NCI-H2227 (cell line): Measurements from ENCODE around the gene PTTG1IP.

Experiments
- DNase-seq: peaks from one replicate; lab custom pipeline; 2025; ENCODE audit not compliant: unreplicated experiment; lab: John Stamatoyannopoulos, UW

PTTG1IP gene

DNA sequence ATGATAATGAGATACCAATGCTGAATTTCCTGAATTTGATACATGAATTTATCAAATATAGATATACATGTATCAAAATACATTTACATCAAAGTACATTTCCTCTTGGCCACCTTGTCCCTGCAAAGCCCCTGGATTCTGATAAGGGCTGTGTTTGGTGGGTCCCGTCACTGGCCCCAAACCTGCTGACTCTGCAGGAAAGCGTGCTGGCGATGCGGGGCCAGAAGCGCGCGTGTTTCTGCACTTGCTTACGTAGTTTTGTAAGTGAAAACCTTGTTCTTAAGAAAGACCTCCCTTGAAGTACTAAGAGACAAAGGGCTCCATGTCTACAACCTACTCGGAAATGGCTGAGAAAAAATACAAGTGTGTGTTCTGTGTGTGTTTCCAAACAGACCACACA is 36.2 kb upstream of the PTTG1IP start:
- DNase-seq: no peak

- DNase-seq: no peak
These were observed 35.4 kb upstream of the PTTG1IP start for GRCh38 chr21:44908908-44909307.

GRCh38 chr21:44907966-44908895 is 34.7 kb upstream of the PTTG1IP start:
- DNase-seq: no peak

DNA sequence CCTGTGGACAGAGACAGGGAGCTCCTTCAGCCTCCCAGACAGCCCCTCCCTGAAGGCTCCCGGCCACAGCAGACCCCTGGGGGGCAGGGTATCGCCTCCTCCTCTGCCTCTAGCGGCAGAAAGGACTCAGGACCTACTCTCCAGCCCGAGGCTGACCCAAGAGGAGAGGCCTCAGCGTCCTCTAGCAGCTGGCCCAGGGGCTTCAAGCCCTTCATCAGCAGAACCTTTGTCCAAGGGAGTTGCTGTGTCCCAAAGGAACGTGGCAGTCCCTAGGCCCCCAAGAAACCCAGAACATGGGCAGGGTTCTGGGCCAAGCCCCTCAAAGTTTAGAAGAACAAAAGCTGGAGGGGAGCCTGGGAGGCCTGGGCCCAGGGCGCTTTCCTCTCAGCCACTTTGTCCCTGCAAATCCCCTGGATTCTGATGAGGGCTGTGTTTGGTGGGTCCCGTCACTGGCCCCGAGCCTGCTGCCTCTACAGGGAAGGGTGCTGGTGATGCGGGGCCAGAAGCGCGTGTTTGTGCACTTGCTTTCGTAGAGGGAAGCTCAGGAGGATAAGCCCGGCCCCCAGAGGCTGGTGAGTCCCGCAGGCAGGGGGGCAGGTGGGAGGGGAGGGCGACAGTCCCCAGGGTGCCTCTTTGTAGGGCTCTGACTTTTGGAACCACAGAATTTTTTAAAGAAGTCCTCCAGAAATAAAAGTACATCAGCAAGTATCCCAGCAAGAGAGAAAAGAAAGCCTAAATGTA is 33.9 kb upstream of the PTTG1IP start:
- DNase-seq: no peak

DNA sequence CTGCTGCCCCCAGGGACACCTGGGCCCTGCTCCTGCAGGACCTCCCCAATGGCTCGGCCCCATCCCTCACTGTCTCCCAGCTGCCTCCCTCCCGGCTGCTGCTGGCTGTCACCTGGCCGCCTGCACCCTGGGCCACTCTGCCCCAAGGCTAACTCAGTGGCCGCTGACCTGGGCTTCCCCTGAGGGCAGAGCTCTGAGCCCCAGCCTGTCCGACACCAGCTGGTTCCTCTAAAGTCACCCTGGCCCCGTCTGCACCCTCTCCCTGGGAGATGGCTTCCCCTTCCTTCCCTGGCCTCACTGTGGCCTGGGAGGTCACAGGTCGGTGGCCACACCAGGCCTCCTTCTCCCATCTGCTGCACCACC is 32.2 kb upstream of the PTTG1IP start:
- DNase-seq: no peak

GRCh38 chr21:44905016-44905727 is 31.7 kb upstream of the PTTG1IP start:
- no peak for DNase-seq

- no peak for DNase-seq
These were observed 30.8 kb upstream of the PTTG1IP start for GRCh38 chr21:44904141-44904923.

GRCh38 chr21:44903689-44904088 is 30.2 kb upstream of the PTTG1IP start:
- no peak for DNase-seq

- no peak for DNase-seq
These were observed 29.7 kb upstream of the PTTG1IP start for GRCh38 chr21:44903050-44903685.

- no peak for DNase-seq
These were observed 29.0 kb upstream of the PTTG1IP start for GRCh38 chr21:44902268-44903049.

DNA sequence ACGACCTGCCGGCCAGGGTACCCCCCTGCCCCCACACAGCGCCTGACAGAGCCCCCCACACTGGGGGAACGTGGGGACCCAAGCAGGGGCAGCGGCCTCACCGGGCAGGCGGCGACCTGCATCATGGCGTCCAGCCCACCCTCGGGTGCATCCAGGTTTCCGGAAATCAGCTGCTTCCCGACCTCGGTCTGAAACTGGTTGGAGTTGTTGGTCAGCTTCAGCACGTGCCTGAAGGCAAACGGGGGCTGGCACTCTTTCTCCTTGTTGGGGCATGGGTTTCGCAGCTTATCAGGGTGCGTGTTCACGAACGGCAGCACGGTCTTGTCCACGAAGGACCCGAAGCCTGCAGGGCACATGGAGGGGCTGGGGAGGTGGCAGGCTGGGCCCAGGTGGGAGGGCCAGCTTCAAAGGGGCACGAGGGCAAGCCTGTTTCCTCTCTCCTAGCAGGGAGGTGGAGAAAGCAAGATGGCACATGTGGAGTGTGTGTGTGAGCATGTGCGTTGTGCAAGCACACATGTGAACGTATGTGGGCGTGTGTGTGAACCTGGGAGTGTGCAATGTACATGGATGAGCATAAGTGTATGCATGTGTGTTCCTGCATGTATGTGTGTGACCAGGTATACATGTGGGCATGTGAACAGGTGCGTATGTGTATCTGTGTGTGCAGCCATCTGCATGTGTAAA is 28.0 kb upstream of the PTTG1IP start:
- no peak for DNase-seq

GRCh38 chr21:44900559-44901251 is 27.2 kb upstream of the PTTG1IP start:
- no peak for DNase-seq

DNA sequence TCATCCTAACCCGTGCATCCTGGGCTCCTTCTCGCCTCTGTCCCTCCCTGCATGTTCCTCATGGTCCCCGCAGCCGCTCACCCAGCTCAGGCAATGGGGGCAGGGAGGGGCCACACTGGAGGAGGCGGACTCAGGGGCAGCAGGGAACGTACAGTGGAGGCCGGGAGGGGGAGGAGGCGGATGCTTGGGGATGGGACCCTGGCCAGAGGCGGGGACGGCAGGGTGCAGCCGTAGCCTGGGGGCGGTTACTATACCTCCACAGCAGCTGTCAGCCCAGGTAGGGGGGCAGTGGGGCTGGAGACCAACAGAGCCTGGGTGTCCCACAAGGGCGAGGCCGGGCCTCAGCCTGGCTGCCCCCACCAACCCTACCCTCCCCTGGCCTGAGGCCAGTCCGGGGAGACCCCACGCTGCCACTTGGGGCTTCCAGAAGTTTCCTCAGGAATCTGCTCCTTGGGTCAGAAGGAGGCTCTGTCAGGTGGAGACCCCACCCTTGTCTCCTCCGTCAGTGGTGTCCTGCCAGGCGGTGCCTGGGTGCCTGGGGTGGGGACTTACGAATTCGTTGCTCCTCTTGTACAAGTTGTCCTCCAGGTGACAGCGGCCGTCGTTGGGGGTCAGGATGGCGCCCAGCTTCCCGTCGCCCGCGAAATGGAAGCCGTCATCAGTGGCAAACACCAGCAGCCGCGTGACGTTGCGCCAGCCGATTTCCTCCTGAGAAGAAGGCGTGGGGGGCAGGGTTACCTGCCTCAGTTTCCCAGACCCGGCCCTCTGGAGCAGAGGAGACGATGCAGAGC is 26.5 kb upstream of the PTTG1IP start:
- DNase-seq: no peak

DNA sequence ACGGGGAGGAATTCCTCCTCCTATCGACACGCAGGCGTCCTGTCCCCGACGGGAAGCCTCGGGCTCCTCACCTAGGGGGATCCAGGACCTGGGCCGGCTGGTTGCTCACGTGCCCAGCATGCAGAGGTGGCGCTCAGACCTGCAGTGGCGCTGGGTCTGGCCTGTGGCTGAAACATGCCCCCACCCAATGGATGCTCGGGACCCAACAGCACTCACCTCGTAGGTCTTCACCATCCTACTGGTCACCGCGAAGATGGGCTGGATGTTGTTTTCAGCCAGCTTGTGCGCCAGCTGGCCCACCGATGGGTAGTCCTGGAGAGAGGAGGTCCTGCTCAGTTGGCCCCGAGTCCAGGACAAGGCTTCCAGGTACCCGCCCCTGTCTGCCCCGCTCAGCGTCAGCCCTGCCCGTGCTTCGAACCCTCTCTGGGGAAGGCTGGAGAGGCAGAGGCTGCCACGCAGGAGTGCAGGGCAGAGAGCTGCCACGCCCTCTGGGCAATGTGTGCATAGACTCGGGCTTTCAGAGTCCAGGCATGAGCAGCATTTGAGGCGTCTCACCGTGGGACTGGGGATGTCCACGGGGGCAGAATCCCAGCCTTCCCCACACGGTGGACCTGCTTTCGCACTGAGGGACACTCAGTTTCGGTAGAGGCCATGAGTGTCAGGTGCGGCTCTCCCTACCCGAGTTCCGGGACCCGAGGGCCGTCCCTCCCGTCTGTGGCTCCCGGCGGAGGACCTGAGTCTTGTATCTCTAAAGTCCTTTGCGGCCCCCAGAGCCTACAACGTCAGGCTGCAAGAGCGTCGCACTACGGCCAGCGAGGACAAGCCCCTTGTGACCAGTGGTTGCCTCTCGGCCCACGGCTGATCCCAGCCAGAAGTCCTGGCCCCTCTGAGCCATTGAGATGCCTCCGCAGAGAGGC is 25.6 kb upstream of the PTTG1IP start:
- DNase-seq: no peak

DNA sequence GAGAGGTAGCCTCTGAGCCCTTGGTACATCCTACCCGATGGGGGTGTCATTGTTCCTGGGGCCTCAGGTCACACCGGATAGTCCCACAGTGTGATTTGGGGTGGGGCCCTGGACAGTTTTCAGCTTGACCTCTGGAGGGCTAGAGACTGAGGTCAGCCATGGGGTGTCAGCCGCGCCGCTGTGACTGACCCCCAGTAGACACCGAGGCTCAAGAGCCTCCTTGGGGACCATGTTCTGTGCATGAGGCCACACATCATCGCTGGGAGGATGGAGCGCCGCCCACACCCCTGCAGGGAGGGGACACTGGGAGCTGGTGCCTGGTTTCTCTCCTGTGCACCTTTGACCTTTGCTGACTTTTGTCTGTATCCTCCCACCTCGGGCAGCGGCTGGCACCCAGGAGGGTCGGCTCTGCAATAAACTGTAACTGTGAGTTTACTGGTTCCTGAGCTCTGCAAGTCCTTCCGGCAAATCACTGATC is 24.6 kb upstream of the PTTG1IP start:
- DNase-seq: no peak

DNA sequence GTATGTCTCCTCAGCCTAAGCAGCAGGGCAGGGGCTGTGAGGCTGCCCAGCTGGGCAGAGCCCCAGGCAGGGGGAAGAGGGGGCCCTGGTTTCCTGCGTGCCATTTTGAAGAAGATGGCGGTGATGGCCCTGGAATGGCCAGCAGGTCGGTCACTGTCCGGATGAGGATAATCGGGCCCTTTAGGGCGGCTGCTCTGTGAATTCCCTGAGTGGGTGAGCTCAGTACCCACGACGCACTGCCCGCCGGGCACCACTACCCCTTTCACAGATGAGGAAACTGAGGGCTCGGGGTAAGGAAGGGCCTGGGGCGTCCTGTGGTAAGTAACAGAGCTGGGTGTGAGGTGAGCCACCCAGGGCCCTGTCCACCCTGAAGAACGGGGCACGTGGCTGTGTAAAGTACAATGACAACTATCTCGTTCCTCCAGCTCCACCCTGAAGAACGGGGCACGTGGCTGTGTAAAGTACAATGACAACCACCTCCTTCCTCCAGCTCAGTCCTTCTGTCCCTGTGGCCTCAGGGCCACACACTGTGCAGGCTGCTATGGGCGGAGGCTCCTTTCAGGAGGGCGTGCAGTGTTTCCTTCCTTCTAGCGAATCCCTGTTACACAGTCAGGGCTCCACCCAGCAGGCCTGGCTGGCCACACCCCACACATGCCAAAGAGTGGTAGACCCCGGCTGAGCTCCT is 24.0 kb upstream of the PTTG1IP start:
- no peak for DNase-seq
